Measurements from ENCODE around the gene AHNAK2. TPM values are rescaled to one million over a fixed set of nuclear protein-coding genes. Genes with fewer than 3 reads are reported as not detected.

Gene AHNAK2
- polyA plus RNA-seq, 1 donor, result 2.2 TPM

GRCh38 chr14:104986487-104987164, 8.5 kb upstream of the AHNAK2 start:
- no peak for DNase-seq

- DNase-seq, result peak; percentile 87
Observed at GRCh38 chr14:104985675-104986486, 7.7 kb upstream of the AHNAK2 start, which contains the start of gene CLBA1. Gene CLBA1, plus strand, starts transcription at chr14:104985788. Its CDS starts 644 bp downstream, at chr14:104986432.

GRCh38 chr14:104984056-104984894, 6.1 kb upstream of the AHNAK2 start:
- no peak for DNase-seq

GRCh38 chr14:104983231-104983721, 5.1 kb upstream of the AHNAK2 start:
- DNase-seq, result no peak

- DNase-seq, result no peak
Observed at GRCh38 chr14:104982548-104983230, 4.5 kb upstream of the AHNAK2 start.

- no peak for DNase-seq
Observed at GRCh38 chr14:104981699-104982541, 3.7 kb upstream of the AHNAK2 start.

- no peak for DNase-seq
Observed at GRCh38 chr14:104980611-104981531, 2.7 kb upstream of the AHNAK2 start.

- no peak for DNase-seq
Observed at GRCh38 chr14:104979758-104980610, 1.8 kb upstream of the AHNAK2 start.

- DNase-seq, result no peak
Observed at GRCh38 chr14:104978746-104979691, 845 bp upstream of the AHNAK2 start.

- DNase-seq, result no peak
Observed at GRCh38 chr14:104977008-104977680, 1.0 kb downstream of the AHNAK2 start.

GRCh38 chr14:104976198-104977007, 1.8 kb downstream of the AHNAK2 start:
- no peak for DNase-seq

GRCh38 chr14:104975481-104976197, 2.5 kb downstream of the AHNAK2 start:
- no peak for DNase-seq

- no peak for DNase-seq
Observed at GRCh38 chr14:104974665-104975390, 3.3 kb downstream of the AHNAK2 start.

GRCh38 chr14:104974146-104974541, 4.0 kb downstream of the AHNAK2 start:
- no peak for DNase-seq

Measured in left kidney (tissue), 2 donors.